SK-N-SH (cell line): ENCODE data around the gene SSTR4. TPM values are rescaled to one million over a fixed set of nuclear protein-coding genes. Genes with fewer than 3 reads are reported as not detected.

Experiments used
- CTCF ChIA-PET: fragments of 300-600, 350-600 bp; formaldehyde crosslinking; extraction: SDS; loops from one replicate; lab custom pipeline; 2021; lab: Yijun Ruan, JAX
- POLR2A ChIA-PET: fragments of 350-600 bp; sonication (Branson Sonifier 250); formaldehyde crosslinking; extraction: SDS; loops from one replicate; lab custom pipeline; 2020; ENCODE audit warnings: antibody characterized with exemption, inconsistent platforms; lab: Yijun Ruan, JAX
- DNase-seq: peaks from one replicate; pipeline ENCODE4 v3.0.0; 2012
- H2AFZ ChIP-seq: fragments of 200-600 bp; sonication (generic); 2 replicates; pipeline ENCODE4 v1.8.1; 2016; ENCODE audit warnings: antibody characterized with exemption, mild to moderate bottlenecking, low read depth
- H3F3A ChIP-seq: fragments of 200-600 bp; sonication (generic); replicated peaks from 2 replicates; pipeline ENCODE3; 2016; ENCODE audit warnings: antibody characterized with exemption, mild to moderate bottlenecking; ENCODE audit not compliant: insufficient read depth
- H3K27ac ChIP-seq, 2 experiments: fragments of 200-500 bp in 1 of 2; fragments of 200-600 bp in 1 of 2; sonication (Bioruptor generic) in 1 of 2; sonication (generic), shearing (Covaris generic) in 1 of 2; 2 replicates each; pipeline versions ENCODE4 v1.5.1 to v1.6.1; 2014 to 2016; ENCODE audit warnings: low read depth in 2 of 2, inconsistent platforms in 1 of 2, low read length in 1 of 2, mild to moderate bottlenecking in 1 of 2, mixed read lengths in 1 of 2
- H3K27me3 ChIP-seq: fragments of 200-600 bp; sonication (generic), shearing (Covaris generic); 2 replicates; pipeline ENCODE4 v1.6.1; 2016; ENCODE audit warnings: mixed run types; ENCODE audit not compliant: insufficient read depth
- H3K36me3 ChIP-seq, 2 experiments: fragments of 200-500 bp in 1 of 2; fragments of 200-600 bp in 1 of 2; sonication (Bioruptor generic) in 1 of 2; sonication (generic) in 1 of 2; replicated peaks in 1 of 2; 2 replicates each; pipeline versions ENCODE3 to v1.5.1; 2014 to 2016; ENCODE audit warnings: low read length in 1 of 2, mild to moderate bottlenecking in 1 of 2; ENCODE audit not compliant: insufficient read depth in 2 of 2, control insufficient read depth in 1 of 2
- H3K4me1 ChIP-seq, 2 experiments: fragments of 200-500 bp in 1 of 2; fragments of 200-600 bp in 1 of 2; sonication (Bioruptor generic) in 1 of 2; sonication (generic), shearing (Covaris generic) in 1 of 2; 2 replicates each; pipeline versions ENCODE4 v1.5.1 to v1.6.1; 2014 to 2016; ENCODE audit warnings: low read depth in 1 of 2, low read length in 1 of 2, mixed run types in 1 of 2; ENCODE audit not compliant: insufficient read depth in 2 of 2, control insufficient read depth in 1 of 2
- H3K4me2 ChIP-seq: fragments of 200-600 bp; sonication (generic), shearing (Covaris generic); 2 replicates; pipeline ENCODE4 v1.6.1; 2017; ENCODE audit warnings: mixed run types
- H3K4me3 ChIP-seq, 2 experiments: fragments of 200-500 bp in 1 of 2; fragments of 200-600 bp in 1 of 2; sonication (Bioruptor generic) in 1 of 2; sonication (generic), shearing (Covaris generic) in 1 of 2; 2 replicates each; pipeline versions ENCODE4 v1.5.1 to v1.8.1; 2014 to 2016; ENCODE audit warnings: low read depth in 2 of 2, inconsistent platforms in 1 of 2, low read length in 1 of 2, mild to moderate bottlenecking in 1 of 2, mixed read lengths in 1 of 2, moderate library complexity in 1 of 2
- H3K79me2 ChIP-seq: fragments of 200-600 bp; sonication (generic); 2 replicates; pipeline ENCODE4 v1.8.1; 2017; ENCODE audit warnings: mild to moderate bottlenecking; ENCODE audit not compliant: insufficient read depth
- H3K9ac ChIP-seq: fragments of 200-600 bp; sonication (generic); 2 replicates; pipeline ENCODE4 v1.6.1; 2017; ENCODE audit warnings: mixed run types
- H3K9me2 ChIP-seq: fragments of 200-600 bp; sonication (generic); 2 replicates; pipeline ENCODE4 v1.6.1; 2017; ENCODE audit warnings: mixed run types
- H3K9me3 ChIP-seq: fragments of 200-600 bp; sonication (generic); 2 replicates; pipeline ENCODE4 v1.6.1; 2017; ENCODE audit warnings: mixed run types, mild to moderate bottlenecking, moderate library complexity
- H4K20me1 ChIP-seq: fragments of 200-600 bp; sonication (generic); 2 replicates; pipeline ENCODE4 v1.6.1; 2017; ENCODE audit warnings: mild to moderate bottlenecking, mixed run types; ENCODE audit not compliant: insufficient read depth
- CHD2 ChIP-seq: fragments of 150-350 bp; IDR thresholded peaks from 2 replicates; pipeline ENCODE4 v1.6.1; 2018; ENCODE audit warnings: low read length; ENCODE audit not compliant: partially characterized antibody
- CTCF ChIP-seq: fragments of 200-600 bp; sonication (generic); IDR thresholded peaks from 2 replicates; pipeline ENCODE4 v1.6.1; 2017; ENCODE audit warnings: antibody characterized with exemption, mild to moderate bottlenecking, moderate library complexity
- ELF1 ChIP-seq: IDR thresholded peaks from 2 replicates; pipeline ENCODE4 v1.4.0; 2012
- EP300 ChIP-seq, 2 experiments: IDR thresholded peaks; 2 replicates each; pipeline versions ENCODE4 v1.4.0 to v1.6.1; 2012; ENCODE audit warnings: borderline replicate concordance in 1 of 2, low read depth in 1 of 2, low read length in 1 of 2
- EZH2phosphoT487 ChIP-seq: fragments of 200-600 bp; sonication (generic); IDR thresholded peaks from 2 replicates; pipeline ENCODE4 v1.6.1; 2017; ENCODE audit warnings: low read depth, mixed run types, mild to moderate bottlenecking, antibody characterized with exemption, moderate library complexity, borderline replicate concordance
- FOSL2 ChIP-seq: IDR thresholded peaks from 2 replicates; pipeline ENCODE4 v1.4.0; 2012; ENCODE audit warnings: low read depth, mild to moderate bottlenecking, moderate library complexity, borderline replicate concordance
- FOXM1 ChIP-seq: IDR thresholded peaks from 2 replicates; pipeline ENCODE4 v1.4.0; 2012; ENCODE audit warnings: low read depth, mild to moderate bottlenecking
- JUND ChIP-seq: IDR thresholded peaks from 2 replicates; pipeline ENCODE4 v1.4.0; 2012
- MXI1 ChIP-seq: IDR thresholded peaks from 2 replicates; pipeline ENCODE4 v1.6.1; 2012; ENCODE audit warnings: mild to moderate bottlenecking, low read depth, low read length, improper control_type of control experiment
- NFIC ChIP-seq: IDR thresholded peaks from 2 replicates; pipeline ENCODE4 v1.4.0; 2012; ENCODE audit warnings: borderline replicate concordance
- NRF1 ChIP-seq: IDR thresholded peaks from 2 replicates; pipeline ENCODE4 v1.6.1; 2012; ENCODE audit warnings: low read depth, mild to moderate bottlenecking, low read length
- RCOR1 ChIP-seq: fragments of 150-350 bp; IDR thresholded peaks from 2 replicates; pipeline ENCODE4 v1.6.1; 2017; ENCODE audit warnings: antibody characterized with exemption, low read length
- REST ChIP-seq: IDR thresholded peaks from 2 replicates; pipeline ENCODE4 v1.6.1; 2012; ENCODE audit warnings: mild to moderate bottlenecking, low read depth, low read length, moderate library complexity
- RFX5 ChIP-seq: IDR thresholded peaks from 2 replicates; pipeline ENCODE4 v1.6.1; 2012; ENCODE audit warnings: mild to moderate bottlenecking, improper control_type of control experiment, low read length
- RXRA ChIP-seq: IDR thresholded peaks from 2 replicates; pipeline ENCODE4 v1.4.0; 2012; ENCODE audit warnings: low read depth, mild to moderate bottlenecking, borderline replicate concordance
- SIN3A ChIP-seq: IDR thresholded peaks from 2 replicates; pipeline ENCODE4 v1.6.1; 2012; ENCODE audit warnings: low read depth, mild to moderate bottlenecking, low read length, moderate library complexity, borderline replicate concordance
- SMC3 ChIP-seq: IDR thresholded peaks from 2 replicates; pipeline ENCODE4 v1.6.1; 2012; ENCODE audit warnings: low read depth, low read length, improper control_type of control experiment
- TCF12 ChIP-seq: IDR thresholded peaks from 2 replicates; pipeline ENCODE4 v1.4.0; 2012
- TEAD4 ChIP-seq: IDR thresholded peaks from 2 replicates; pipeline ENCODE4 v1.4.0; 2012; ENCODE audit warnings: mild to moderate bottlenecking, borderline replicate concordance; ENCODE audit not compliant: insufficient read depth
- USF2 ChIP-seq: fragments of 150-350 bp; IDR thresholded peaks from 2 replicates; pipeline ENCODE4 v1.6.1; 2017; ENCODE audit warnings: antibody characterized with exemption, low read length, low read depth, borderline replicate concordance
- YY1 ChIP-seq: IDR thresholded peaks from 2 replicates; pipeline ENCODE4 v1.4.0; 2012; ENCODE audit warnings: low read depth, mild to moderate bottlenecking
- ZBTB33 ChIP-seq: IDR thresholded peaks from 2 replicates; pipeline ENCODE4 v1.4.0; 2012; ENCODE audit warnings: low read depth, borderline replicate concordance
- WGBS: methylation state at CpG from one replicate; pipeline ENCODE4 v1.1.6; 2017; ENCODE audit warnings: low lambda C conversion rate; 5-methylcytosine and 5-hydroxymethylcytosine counted together
- polyA plus RNA-seq, 3 experiments: library from polyadenylated mRNA; depleted of rRNA; stranded (reverse); fragments of >200 nt; gene quantifications; 2 replicates each; pipeline ENCODE4 v1.2.3, GENCODE V29; 2012

Gene SSTR4
- polyA plus RNA-seq, 1 of the 3 experiments (the other 2 are of a cell fraction): not detected

GRCh38 chr20:23042270-23042669, 7.2 kb downstream of the SSTR4 start (continued):
- TF ChIP-seq REST (no peak), FOSL2 (no peak), RXRA (no peak), RFX5 (no peak), ELF1 (no peak), MXI1 (no peak), CHD2 (no peak)

- 15% methylated on average over 6 of the region's 6 CpGs for WGBS
- H3K36me3 ChIP-seq: no peaks in the 10 kb centered on the region
- TF ChIP-seq EP300 (IDR thresholded peaks at IDR 0.05; ENCODE audit: borderline replicate concordance in 1 of 2, low read depth in 1 of 2, low read length in 1 of 2): no peak
- TF ChIP-seq NFIC: no peak
- no peak for TF ChIP-seq SMC3
- TF ChIP-seq YY1: no peak
- no peak for TF ChIP-seq EZH2phosphoT487
- TF ChIP-seq ZBTB33: no peak
- no peak for TF ChIP-seq CTCF
- TF ChIP-seq RCOR1: no peak
- TF ChIP-seq USF2: no peak
- TF ChIP-seq SIN3A: no peak
- TF ChIP-seq JUND: no peak
- no peak for TF ChIP-seq TCF12
- TF ChIP-seq CHD2: no peak
- no peak for TF ChIP-seq NRF1
- no peak for TF ChIP-seq FOXM1
- TF ChIP-seq TEAD4: no peak
- H3K9me2 ChIP-seq: no peaks in the 10 kb centered on the region
- H3K4me3 ChIP-seq: no peak overlapping the region
- no peaks in the 10 kb centered on the region for H4K20me1 ChIP-seq
- no peak overlapping the region for H2AFZ ChIP-seq
- ChIA-PET POLR2A (no interaction called here), CTCF (no interaction called here)
- H3K4me1 ChIP-seq: no peaks in the 10 kb centered on the region
- no peaks in the 10 kb centered on the region for H3F3A ChIP-seq
- no peak overlapping the region for H3K9ac ChIP-seq
- H3K9me3 ChIP-seq: no peaks in the 10 kb centered on the region
- no peak overlapping the region for H3K27ac ChIP-seq
- H3K4me2 ChIP-seq: no peak overlapping the region
- DNase-seq: no peak
- H3K27me3 ChIP-seq: peaks cover 98% of the 10 kb centered on the region
- H3K79me2 ChIP-seq: no peaks in the 10 kb centered on the region
Observed at GRCh38 chr20:23043376-23043775, 8.3 kb downstream of the SSTR4 start.
